ENCODE measurements around the gene LIME1. TPM values are rescaled to one million over a fixed set of nuclear protein-coding genes. Genes with fewer than 3 reads are reported as not detected.

The LIME1 gene
- polyA plus RNA-seq, 3 donors = 0.39 to 8.8 (median 0.62) TPM

GRCh38 chr20:63754008-63754407 is 17.5 kb downstream of the LIME1 start:
- Mint-ChIP-seq H3K4me1 (no peaks in the 10 kb centered on the region), H3K27ac (no peak overlapping the region), H3K9me3 (no peaks in the 10 kb centered on the region), H3K27me3 (ENCODE audit: low read depth in 3 of 3) (peaks cover 2 to 10% (median 4%) of the 10 kb centered on the region in 3 donors), H3K4me3 (no peak overlapping the region), H3K36me3 (no peaks in the 10 kb centered on the region)
- TF ChIP-seq CTCF (IDR thresholded peaks at IDR 0.05) = no peak
- Histone ChIP-seq H3K9ac (ENCODE audit: insufficient read depth, low read length, poor library complexity, severe bottlenecking) (no peak overlapping the region), H3K4me3 (replicated peaks in 1 of 3; ENCODE audit: low read depth in 2 of 3, low read length in 3 of 3) (no peak overlapping the region), H3K4me1 (ENCODE audit: control insufficient read depth in 1 of 2, insufficient read depth in 2 of 2, low read length in 2 of 2) (no peaks in the 10 kb centered on the region), H3K27me3 (ENCODE audit: control insufficient read depth in 2 of 2, insufficient read depth in 2 of 2, low read length in 2 of 2) (no peaks in the 10 kb centered on the region), H3K79me2 (ENCODE audit: insufficient read depth, low read length) (no peaks in the 10 kb centered on the region), H4K20me1 (ENCODE audit: insufficient read depth, low read length) (no peaks in the 10 kb centered on the region), H3K9me3 (replicated peaks in 1 of 2; ENCODE audit: control insufficient read depth in 1 of 2, insufficient read depth in 1 of 2, low read length in 2 of 2) (no peaks in the 10 kb centered on the region), H3K4me2 (replicated peaks; ENCODE audit: extremely low read depth, low read length, poor library complexity, severe bottlenecking) (no peak overlapping the region), H3K36me3 (replicated peaks in 1 of 2; ENCODE audit: control insufficient read depth in 1 of 2, insufficient read depth in 2 of 2, low read length in 2 of 2) (no peaks in the 10 kb centered on the region), H2AFZ (ENCODE audit: insufficient read depth, low read depth, low read length, poor library complexity, severe bottlenecking) (no peak overlapping the region), H3K27ac (ENCODE audit: low read depth in 1 of 2, low read length in 2 of 2) (no peak overlapping the region)
- intact Hi-C loops (cut with micrococcal nuclease) = no loop called here
- DNase-seq = no peak
- WGBS (ENCODE audit: insufficient coverage) = 87% methylated on average over 11 of the region's 16 CpGs

GRCh38 chr20:63755933-63756647 is 19.6 kb downstream of the LIME1 start:
- Histone ChIP-seq H3K4me1 (ENCODE audit: control insufficient read depth in 1 of 2, insufficient read depth in 2 of 2, low read length in 2 of 2) (no peaks in the 10 kb centered on the region), H3K9ac (ENCODE audit: insufficient read depth, low read length, poor library complexity, severe bottlenecking) (no peak overlapping the region), H3K36me3 (replicated peaks in 1 of 2; ENCODE audit: control insufficient read depth in 1 of 2, insufficient read depth in 2 of 2, low read length in 2 of 2) (no peaks in the 10 kb centered on the region), H4K20me1 (ENCODE audit: insufficient read depth, low read length) (no peaks in the 10 kb centered on the region), H3K27me3 (ENCODE audit: control insufficient read depth in 2 of 2, insufficient read depth in 2 of 2, low read length in 2 of 2) (no peaks in the 10 kb centered on the region), H3K4me3 (replicated peaks in 1 of 3; ENCODE audit: low read depth in 2 of 3, low read length in 3 of 3) (no peak overlapping the region), H3K4me2 (replicated peaks; ENCODE audit: extremely low read depth, low read length, poor library complexity, severe bottlenecking) (no peak overlapping the region), H2AFZ (ENCODE audit: insufficient read depth, low read depth, low read length, poor library complexity, severe bottlenecking) (no peak overlapping the region), H3K79me2 (ENCODE audit: insufficient read depth, low read length) (no peaks in the 10 kb centered on the region), H3K27ac (ENCODE audit: low read depth in 1 of 2, low read length in 2 of 2) (no peak overlapping the region), H3K9me3 (replicated peaks in 1 of 2; ENCODE audit: control insufficient read depth in 1 of 2, insufficient read depth in 1 of 2, low read length in 2 of 2) (no peaks in the 10 kb centered on the region)
- Mint-ChIP-seq H3K27ac (peak overlapping the region in 1 of 7 donors; percentile 6), H3K9me3 (no peaks in the 10 kb centered on the region), H3K27me3 (ENCODE audit: low read depth in 3 of 3) (peaks cover 4 to 9% (median 7%) of the 10 kb centered on the region in 3 donors), H3K4me1 (peaks cover 3% of the 10 kb centered on the region), H3K36me3 (no peaks in the 10 kb centered on the region), H3K4me3 (no peak overlapping the region)
- WGBS (ENCODE audit: insufficient coverage) = 94% methylated on average over 17 of the region's 18 CpGs
- intact Hi-C loops (cut with micrococcal nuclease) = no loop called here
- no peak for TF ChIP-seq CTCF (IDR thresholded peaks at IDR 0.05)
- DNase-seq = no peak
